GM12873 (cell line): ENCODE data around the gene TSC22D3.

ENCODE experiments used
- TF ChIP-seq, protein P1 (sequence below): IDR thresholded peaks from 2 replicates; pipeline ENCODE4 v1.5.1; 2012; ENCODE audit warnings: low read depth, mild to moderate bottlenecking, moderate library complexity, low read length, control low read depth; ENCODE audit not compliant: insufficient read depth; ENCODE audit errors: missing control alignments

TSC22D3 gene

DNA sequence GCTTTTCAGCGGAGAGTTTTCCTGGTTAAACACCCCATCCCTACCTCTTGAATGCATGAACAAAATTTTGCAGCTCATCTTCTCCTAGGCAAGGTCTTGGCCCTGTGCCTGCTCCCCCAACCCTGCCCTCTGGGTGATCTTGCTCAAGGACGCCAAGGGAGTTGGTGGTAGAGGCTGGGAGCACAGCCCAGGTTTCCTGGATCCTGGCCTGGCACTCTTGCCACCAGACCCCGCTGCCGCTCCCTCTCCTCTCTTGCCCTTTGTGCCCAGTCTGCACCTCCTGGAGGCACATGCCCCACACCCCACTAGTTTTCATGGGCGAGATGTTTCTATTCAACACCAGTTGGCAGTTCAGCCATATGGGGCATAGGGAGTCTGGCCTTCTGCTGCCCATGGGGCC lies 37.3 kb downstream of the TSC22D3 start:
- TF ChIP-seq, protein P1, sequence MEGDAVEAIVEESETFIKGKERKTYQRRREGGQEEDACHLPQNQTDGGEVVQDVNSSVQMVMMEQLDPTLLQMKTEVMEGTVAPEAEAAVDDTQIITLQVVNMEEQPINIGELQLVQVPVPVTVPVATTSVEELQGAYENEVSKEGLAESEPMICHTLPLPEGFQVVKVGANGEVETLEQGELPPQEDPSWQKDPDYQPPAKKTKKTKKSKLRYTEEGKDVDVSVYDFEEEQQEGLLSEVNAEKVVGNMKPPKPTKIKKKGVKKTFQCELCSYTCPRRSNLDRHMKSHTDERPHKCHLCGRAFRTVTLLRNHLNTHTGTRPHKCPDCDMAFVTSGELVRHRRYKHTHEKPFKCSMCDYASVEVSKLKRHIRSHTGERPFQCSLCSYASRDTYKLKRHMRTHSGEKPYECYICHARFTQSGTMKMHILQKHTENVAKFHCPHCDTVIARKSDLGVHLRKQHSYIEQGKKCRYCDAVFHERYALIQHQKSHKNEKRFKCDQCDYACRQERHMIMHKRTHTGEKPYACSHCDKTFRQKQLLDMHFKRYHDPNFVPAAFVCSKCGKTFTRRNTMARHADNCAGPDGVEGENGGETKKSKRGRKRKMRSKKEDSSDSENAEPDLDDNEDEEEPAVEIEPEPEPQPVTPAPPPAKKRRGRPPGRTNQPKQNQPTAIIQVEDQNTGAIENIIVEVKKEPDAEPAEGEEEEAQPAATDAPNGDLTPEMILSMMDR, result no peak

DNA sequence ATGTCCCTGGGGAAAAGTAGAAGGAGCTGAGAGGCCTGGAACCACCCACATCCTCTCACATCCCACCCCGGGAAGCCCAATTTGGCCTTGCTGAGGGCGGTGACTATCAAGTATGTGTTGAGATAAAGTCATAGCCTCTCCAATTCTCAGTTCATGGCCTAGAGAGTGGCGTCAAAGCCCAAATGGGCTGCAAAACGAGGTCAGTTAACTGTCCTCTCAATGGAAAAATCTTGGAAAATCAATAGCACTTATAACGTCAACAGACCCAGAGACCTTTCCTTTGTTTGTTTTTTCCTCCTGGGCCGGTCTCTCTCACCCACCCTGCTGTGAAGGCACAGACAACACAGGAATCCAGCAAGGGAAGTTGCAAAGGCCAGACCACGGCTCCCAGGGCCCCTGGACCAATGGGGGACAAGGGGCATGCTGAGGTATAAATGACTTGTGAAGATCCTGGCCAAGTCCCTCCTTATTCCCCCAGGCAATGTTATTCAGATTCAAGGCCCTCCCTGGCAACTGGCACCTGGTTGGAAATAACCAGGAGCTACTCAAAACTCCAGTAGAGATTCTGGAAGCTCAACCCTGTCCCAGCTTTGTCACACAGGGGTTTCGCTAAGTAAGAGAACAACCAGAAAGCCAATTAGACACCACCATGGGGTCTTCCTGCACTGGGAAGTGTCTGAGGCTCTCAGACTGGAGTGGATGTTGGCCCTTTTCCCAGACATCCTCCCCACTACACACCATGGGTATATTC lies 38.6 kb downstream of the TSC22D3 start:
- TF ChIP-seq, protein P1, result no peak

DNA sequence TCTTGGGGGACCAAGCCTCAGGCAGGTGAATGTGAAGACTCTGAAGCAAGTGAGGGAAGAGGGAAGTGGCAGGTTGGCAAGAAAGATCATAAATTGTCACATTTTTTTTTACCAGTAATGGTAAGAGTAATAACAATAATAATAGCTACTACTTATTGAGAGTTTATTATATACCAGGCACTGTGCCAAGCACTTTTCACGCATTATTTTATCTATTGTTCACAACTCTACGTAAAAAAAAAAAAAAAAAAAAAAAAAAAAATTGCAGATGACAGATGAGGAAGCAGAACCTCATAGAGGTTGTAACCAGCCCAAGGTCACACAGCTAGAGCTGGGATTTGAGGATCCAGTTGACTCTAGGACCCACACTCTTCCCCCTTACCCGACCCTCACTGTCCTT lies 40.9 kb downstream of the TSC22D3 start:
- TF ChIP-seq, protein P1, result no peak

DNA sequence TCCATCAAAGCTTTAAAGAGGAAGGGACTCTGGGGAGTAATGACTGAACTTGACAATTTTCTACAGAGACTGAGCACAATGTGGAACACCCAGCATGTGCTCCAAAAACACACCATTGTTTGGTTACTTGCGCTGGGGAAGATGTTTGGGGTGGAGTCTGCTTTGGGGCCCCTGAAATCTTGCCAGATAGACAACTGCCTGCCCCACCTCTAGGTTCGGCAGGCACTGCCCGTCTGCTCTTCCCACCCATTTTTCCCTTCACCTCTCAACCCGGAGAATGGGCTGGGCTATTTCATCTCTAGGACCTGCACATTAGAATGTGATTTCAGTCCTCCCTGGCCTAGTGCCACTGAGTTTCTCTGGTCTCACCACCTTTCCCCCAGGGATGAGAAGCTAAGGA lies 41.9 kb downstream of the TSC22D3 start:
- TF ChIP-seq, protein P1, result no peak

DNA sequence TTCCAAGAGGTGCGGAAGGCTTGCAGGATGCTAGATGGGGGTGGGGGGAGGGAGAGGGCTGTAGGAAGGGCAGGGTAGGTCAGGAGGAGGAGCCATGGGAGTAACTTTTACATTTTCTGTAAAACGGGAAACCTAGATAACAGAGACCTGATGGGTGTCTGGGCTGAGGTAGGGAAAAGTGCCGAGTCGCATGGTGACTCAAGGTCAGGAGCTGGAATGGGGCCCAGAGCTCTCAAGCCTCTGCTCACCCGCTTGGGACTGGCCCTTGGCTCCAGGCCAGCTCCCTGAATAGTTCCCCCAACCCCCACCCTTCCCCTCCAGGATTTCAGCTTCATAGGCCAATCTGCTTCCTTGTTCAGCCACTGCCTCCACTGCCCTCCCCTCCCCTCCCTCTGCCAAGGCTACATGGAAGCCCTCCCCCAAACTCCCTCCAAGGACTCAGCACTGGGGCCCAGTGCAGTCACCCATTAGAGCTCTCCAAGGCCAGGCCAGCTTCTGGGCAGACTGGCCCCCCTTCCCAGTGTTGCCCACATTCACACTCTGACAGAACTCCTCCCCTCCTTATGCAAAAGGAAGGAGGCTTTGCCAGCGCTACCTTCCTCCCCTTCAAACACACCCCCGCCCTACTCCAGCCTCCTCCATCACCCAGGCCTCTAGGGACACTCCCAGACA lies 43.6 kb downstream of the TSC22D3 start:
- TF ChIP-seq, protein P1, result no peak

DNA sequence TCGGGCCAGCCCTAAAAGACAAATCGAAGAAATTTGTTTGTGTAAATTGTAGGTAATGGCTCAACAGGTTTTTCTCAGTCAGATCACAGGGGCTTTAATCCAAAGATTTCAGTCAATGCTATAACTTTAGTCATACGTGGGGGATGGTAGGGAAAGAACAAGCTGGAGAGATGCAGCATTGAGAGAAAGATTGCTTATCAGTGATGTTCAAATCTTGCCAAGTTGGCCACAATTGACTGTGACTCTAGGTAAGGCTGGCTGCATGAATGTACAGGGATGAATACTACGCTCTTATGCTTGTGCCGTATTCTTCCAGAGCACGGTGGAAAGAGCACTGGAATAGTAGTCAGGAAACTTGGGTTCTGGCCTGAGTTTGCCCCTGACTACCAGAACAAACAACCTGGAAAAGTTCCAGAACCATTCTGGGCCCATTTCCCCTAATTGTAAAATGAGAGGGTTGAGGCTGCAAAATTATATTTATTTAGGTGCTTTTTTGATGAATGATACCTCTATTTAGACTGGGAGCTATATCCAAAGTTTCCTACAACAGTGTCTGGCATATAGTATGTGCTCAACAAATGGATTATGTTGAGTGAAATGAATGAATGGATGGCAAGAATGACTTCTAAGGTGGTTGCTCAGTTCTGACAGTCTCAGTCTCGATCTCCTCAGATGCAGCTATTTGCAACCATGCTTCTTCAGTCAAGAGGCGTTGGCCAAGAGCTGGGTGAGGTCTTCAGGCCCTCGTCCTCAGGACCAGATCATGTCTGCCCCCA lies 44.4 kb downstream of the TSC22D3 start:
- TF ChIP-seq, protein P1, result no peak

DNA sequence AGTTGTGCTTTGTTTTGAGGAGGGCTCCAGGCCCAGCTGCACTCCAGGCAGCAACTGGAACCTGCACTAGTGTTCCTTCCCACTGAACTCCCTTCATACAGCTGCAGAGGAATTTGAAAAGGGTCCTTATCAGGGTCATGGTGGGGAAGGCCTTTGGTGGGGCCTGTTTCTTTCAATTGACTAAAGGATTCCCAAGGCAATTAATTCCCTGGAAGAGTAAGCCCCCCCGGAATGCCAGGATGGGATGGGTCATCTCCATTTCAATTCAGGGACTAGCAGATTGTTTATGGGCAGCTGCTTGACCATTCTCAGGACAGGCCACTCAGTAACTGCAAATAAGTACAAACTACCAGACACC lies 45.3 kb downstream of the TSC22D3 start:
- TF ChIP-seq, protein P1, result no peak
